ENCODE results near the gene MYBPC1.
"Not testable (repeated sequence)": the region's sequence is repeated elsewhere in the genome, so short reads cannot be mapped to it uniquely, and the experiment has no call there.

Gene MYBPC1

GRCh38 chr12:101727098-101727497 is 132.3 kb downstream of the MYBPC1 start:
- DNase-seq (ENCODE audit: low spot score) (no peak), FAIRE-seq (peak; percentile 76)

- FAIRE-seq, result no peak
- no peak for DNase-seq (ENCODE audit: low spot score)
Measured at GRCh38 chr12:101729842-101730241, 135.1 kb downstream of the MYBPC1 start.

- DNase-seq (ENCODE audit: low spot score) (no peak), FAIRE-seq (no peak)
Measured at GRCh38 chr12:101732318-101732717, 137.5 kb downstream of the MYBPC1 start.

- peak; percentile 84 for FAIRE-seq
Measured at GRCh38 chr12:101733166-101733565, 138.4 kb downstream of the MYBPC1 start.

GRCh38 chr12:101734482-101734881 is 139.7 kb downstream of the MYBPC1 start:
- not testable (repeated sequence) for FAIRE-seq; DNase-seq (ENCODE audit: low spot score)

More at GRCh38 chr12:101733166-101733565, 138.4 kb downstream of the MYBPC1 start:
- DNase-seq (ENCODE audit: low spot score), result no peak

Data from RCC 7860 (cell line).